Islet precursor cell (in vitro differentiated cells): ENCODE results near the gene GCDH.
"Not testable (repeated sequence)": the region's sequence is repeated elsewhere in the genome, so short reads cannot be mapped to it uniquely, and the experiment has no call there.

Experiments
- DNase-seq: peaks from one replicate; pipeline ENCODE4 v3.0.0-alpha.2; 2018

The GCDH gene

DNA sequence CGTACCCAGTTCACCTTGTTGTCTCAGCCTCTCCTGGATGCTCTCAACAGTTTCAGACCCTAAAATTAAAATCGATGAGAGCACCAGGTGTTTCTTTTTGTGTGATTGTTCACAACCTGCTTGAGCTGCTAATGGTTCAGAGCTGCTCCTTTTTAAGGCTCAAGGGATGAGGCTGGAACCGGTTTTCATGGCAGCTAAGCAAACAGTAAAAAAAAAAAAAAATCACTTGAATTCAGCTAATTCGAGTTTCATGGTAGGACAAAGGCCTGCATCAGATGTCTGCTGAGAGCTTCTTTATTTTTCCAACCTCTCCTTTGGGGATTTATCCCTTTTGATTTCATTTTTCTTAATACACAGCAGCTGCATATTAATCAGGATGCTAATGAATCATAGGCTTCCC lies 21.6 kb downstream of the GCDH start:
- no peak for DNase-seq

DNA sequence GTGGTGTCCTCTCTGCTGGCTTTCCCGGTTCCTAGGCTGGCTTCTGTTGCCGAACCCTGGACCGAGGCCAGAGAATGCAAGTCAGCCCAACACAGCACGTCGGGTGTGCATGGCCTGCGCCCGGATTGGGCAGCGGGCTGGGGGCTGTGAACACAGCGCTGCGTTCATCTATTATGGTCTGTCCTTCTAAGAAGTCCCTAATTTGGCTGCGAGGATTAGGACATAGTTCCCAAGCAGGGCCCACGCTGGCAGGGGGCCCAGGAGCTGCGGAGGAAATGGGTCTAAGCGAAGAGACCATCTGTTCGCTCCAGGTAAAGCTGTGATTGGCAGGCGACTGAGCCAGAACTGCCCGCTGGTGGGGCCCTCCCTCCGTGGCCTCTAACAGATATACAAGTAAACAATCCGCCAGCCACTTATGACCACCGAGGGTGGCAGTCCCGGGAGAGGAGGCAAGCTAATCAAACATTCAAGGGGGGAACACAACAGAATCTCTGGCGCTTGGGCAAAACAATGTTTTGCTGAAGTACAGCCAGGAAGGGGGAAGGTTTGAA lies 22.1 kb downstream of the GCDH start:
- peak; percentile 65 for DNase-seq

GRCh38 chr19:12913851-12914690 lies 23.1 kb downstream of the GCDH start:
- DNase-seq, result no peak

DNA sequence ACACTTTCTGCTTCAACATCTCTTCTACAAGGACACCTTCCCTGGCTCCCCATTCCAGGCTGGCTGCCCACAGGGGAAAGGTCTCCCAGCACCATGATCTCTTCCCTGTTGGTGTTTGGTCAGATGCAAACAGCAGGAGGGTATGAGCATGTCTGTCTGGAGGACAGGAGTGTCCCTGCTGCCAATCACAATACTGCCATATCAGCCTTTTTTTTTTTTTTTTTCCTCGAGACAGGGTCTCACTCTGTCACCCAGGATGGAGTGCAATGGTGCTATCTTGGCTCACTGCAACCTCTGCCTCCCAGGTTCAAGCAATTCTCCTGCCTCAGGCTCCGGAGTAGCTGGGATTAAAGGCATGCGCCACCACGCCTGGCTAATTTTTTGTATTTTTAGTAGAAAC lies 24.9 kb downstream of the GCDH start:
- not testable (repeated sequence) for DNase-seq

DNA sequence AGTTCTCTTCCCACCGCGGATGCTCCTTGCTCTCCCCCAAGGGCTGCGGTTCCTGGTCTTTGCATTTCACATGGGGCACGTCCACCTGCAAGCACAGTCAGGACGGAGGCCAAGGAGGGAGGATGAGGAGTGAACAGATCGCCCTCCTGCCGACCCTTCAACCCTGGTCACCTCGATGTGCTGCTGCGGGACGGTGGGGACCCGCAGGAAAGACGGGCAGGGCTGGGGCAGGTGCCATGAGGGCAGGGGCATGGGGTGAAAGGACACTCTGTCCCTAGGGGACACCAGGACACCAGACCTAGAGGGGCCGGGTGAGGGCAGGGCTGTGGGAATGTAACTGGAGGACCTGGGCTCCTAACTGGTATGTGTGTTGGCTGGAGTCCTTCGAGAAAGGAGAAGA lies 27.3 kb downstream of the GCDH start:
- no peak for DNase-seq

- DNase-seq, result no peak
These were observed 30.1 kb downstream of the GCDH start for GRCh38 chr19:12921047-12921446.

DNA sequence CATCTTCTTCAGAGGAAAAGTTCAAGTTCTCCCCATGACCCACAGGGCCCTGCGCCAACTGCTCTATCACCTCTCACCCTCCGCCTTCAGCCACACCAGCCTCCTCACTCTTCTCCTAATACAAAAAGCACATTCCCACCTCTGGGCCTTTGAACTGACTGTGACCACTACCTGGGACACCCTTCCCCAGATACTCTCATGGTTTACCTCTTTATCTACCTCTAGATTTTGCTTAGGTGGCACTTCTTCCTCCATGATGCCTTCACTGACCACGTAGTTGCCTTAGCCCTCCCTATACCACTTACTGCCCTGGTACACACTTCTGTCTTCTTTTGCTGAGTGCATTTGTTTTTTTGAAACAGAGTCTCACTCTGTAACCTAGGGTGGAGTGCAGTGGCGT lies 32.0 kb downstream of the GCDH start:
- DNase-seq, result no peak

- DNase-seq, result no peak
These were observed 33.8 kb downstream of the GCDH start for GRCh38 chr19:12924621-12925310.

- DNase-seq, result no peak
These were observed 39.2 kb downstream of the GCDH start for GRCh38 chr19:12930002-12930645.

DNA sequence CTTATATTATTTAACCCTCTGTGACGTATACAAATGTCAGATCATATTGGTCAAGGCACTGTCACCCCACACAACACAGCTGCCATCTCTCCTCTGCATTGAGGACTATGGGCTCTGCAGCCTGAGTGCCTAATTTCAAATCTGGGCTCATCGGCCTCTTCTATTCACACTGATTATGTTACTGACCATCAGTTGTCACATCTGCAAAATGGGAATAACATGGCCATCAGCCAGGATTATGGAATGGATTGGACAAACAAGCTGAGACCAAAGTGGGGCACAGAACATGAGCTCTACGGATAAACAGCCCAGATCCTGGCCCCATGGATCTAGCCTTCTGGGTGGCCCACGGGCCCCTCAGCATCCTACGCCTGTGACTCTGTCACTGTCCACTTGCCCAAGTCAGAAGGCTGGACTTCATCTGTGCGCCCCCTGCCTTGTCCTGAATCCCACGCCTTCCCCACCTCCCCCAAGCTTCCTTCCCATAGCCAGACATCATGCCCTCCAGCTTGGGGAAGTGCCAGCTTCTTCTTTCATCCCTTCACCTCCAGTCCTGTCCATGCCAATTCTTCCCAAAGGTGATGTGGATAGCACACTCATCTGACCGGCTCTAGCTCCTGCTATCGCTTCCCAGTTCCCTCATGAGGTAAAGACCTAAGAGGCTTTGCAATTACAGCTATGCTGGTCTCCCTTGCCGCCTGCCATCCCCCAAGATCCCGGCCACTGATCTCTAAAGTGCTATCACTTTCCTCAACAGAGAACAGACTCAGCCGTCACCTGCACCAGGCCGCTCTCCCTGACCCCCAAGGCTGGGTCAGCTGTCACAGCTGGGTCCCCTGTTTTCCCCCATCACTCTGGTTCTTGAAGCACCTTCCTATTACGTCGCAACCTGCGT lies 41.7 kb downstream of the GCDH start:
- no peak for DNase-seq

DNA sequence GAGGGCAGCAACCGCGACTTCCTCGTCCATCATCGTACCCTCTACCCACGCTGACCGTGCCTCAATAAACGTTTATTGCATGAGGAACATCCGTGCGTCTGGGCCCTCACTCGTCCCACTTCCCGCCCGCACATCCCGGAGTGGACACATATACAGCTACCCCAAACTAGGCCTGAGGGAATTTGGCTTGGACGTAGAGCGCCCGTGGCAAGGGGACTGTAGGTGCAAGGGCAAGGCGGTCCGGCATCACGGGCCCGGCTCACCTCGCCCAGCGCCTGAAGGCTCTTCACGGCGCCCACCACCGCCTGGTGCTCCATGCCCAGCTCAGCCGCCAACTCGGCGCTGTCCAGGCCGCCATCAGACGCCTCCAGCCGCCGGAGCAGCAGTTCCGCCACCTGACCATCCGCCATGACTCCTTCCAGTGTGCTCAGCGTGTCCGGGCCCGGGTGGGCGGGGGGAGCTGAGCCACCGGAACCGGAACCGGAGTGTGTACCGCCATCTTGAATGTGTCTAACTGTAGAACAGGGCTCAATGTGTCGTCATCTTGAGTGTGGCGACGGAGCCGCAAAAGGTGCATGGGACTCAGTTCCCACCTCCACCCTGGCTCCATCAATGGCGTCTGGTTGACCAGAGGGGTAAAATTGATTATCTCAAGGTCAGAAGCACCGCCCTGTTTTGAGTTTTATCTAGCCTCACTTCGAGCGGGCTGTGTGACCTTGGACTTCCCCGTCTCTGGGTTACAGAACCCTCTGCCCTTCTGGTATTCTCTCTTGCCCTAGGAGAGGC lies 42.5 kb downstream of the GCDH start, which contains the start of gene FARSA:
TSS of gene FARSA (minus strand) at position 425 of the 786 bp plus-strand sequence. CDS start at position 410, 15 bp downstream.
- peak; percentile 97 for DNase-seq

DNA sequence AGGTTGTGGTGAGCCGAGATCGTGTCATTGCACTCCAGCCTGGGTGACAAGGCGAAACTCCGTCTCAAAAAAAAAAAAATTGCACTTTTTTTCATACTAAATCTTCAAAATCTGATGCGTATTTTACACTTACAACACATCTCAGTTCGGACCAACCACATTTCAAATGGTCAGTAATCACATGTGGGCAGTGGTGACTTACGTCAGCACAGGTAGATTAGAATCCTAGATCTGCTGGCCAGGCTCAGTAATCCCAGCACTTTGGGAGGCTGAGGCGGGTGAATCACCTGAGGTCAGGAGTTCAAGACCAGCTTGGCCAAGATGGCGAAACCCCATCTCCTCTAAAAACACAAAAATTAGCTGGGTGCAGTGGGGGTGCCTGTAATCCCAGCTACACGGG lies 44.1 kb downstream of the GCDH start:
- DNase-seq, result no peak

- DNase-seq, result no peak
These were observed 45.6 kb downstream of the GCDH start for GRCh38 chr19:12936582-12936981.

DNA sequence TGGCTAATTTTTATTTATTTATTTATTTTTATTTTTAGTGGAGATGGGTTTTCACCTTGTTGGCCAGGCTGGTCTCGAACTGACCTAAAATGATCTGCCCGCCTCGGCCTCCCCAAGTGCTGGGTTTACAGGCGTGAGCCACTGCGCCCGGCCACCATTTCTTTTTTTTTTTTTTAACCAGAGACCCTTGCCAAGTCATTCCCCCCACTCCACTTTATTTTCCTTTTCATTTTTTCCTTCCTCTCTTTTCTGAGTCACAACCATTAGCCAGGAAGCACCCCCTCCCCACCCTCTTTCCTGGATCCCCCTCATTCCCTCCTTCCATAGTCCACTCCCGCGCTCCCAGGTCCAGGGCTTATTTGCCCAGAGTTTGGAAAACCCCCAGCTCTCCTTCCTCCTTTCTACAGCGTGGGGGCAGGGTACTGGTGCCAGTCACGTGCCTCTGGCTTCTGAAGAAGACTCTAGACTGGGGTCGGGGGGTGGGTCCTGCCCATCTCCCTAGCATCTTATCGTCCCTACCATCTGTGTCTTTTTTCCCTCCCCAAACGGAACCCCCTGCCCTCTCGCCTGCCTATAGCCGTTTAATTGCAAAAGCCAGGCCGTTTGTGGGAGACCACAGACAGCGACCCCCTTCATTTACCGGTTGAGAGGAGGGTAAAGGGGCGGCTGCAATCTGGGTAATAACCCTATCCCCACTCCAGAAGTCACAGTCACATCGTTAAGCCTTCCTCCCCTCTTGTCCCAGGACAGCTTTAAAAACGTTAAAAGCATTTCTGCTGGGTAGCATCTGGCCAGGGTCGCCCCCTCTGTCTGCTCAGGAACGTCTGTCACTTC lies 46.4 kb downstream of the GCDH start:
- DNase-seq, result peak; percentile 66

GRCh38 chr19:12937927-12938778 lies 47.2 kb downstream of the GCDH start, which contains the start of gene CALR:
Gene CALR (plus strand): TSS chr19:12938609. CDS start chr19:12938680, 71 bp downstream.
- peak; percentile 99 for DNase-seq

DNA sequence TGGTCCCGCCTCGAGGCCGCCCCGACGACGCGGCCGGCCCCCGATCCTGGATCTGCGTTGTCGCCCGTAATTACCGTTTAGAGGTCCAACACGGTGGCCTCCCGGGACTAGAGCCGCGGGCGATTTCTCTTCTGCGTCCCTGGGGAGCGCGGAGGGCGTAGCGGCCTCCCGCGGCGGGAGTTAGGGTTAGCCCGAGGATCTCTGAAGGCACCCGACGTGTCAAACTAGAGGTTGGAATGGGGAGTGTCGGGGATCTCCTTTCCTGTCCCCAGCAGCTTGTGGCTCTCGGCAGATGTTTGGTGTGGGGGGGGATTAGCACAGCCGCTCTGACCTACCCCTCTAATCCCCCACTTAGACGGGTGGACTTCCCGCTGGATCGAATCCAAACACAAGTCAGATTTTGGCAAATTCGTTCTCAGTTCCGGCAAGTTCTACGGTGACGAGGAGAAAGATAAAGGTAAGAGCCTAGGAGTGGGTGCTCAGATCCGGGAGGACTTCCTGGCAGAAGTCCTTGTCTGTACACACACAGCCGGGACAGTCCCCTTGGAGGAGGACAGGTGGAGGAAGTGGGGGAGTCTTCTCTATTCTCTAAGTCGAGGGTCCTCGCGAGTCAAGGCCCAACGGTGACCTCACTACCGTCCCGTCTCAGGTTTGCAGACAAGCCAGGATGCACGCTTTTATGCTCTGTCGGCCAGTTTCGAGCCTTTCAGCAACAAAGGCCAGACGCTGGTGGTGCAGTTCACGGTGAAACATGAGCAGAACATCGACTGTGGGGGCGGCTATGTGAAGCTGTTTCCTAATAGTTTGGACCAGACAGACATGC lies 48.0 kb downstream of the GCDH start:
- no peak for DNase-seq

DNA sequence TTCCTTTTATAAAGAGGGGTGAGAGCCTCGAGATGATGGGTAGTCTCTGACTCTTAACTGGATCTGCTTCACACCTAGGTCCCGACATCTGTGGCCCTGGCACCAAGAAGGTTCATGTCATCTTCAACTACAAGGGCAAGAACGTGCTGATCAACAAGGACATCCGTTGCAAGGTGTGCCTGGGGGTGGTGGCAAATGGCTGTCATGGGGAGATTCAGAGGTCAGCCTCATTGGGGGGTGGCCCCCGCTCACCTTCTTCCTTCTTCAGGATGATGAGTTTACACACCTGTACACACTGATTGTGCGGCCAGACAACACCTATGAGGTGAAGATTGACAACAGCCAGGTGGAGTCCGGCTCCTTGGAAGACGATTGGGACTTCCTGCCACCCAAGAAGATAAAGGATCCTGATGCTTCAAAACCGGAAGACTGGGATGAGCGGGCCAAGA lies 49.0 kb downstream of the GCDH start:
- no peak for DNase-seq

DNA sequence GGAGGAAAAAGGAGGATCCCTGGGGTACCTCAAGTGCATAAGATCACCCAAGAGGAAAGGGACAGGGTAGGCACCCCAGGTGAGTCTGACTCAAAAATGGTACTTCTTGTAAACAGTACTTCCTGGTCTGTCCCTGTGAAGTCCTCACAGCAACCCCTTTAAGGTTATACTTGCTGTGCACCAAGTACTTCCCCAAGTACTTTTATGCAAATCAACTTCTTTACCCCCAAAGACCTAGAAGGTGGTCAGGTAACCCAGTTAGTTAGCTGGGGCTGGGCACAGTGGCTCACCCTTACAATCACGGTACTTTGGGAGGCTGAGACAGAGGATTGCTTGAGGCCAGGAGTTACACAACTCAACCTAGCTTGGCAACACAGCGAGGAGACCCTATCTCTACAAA lies 49.9 kb downstream of the GCDH start:
- DNase-seq, result no peak
